ENCODE results near the gene SLC35F4. TPM values are rescaled to one million over a fixed set of nuclear protein-coding genes. Genes with fewer than 3 reads are reported as not detected.

SLC35F4 gene
- total and polyA plus RNA-seq, 10 of the 15 experiments (the other 5 are each of a cell fraction or from before 2014, with no cell fraction given) = 0.06 to 0.30 TPM; not detected in 8

DNA sequence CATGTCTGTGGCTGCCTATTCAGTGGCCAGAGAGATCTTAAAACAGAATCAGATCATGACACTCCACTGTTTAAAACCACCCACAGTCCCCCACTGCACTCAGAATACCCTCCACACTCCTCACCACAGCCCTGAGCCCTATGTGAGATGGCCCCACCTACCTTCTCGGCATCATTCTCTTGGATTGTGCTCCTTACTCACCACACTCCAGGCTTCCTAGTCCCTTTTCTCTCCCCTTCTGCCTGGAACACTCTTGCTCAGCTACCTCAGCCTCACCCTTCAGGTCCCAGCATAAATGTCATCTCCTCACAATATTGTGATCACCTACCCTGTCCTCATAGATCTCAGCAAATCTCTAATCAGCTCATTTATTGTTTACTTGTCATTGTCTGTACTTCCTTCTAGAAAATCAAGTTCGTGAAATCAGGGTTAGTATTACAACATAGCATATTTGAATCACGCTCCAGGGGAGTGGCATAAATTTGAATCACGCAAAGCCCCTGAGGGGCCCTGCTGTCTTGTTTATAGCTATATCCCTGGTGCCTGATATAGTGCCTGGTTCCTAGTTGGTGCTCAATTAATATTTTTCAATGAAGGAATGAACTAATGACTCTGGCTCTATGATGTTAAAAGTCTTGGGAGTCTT, 42.8 kb downstream of the SLC35F4 start:
- CTCF ChIA-PET = no interaction called here
- H3K36me3 ChIP-seq (ENCODE audit: control insufficient read depth in 2 of 2, insufficient read depth in 2 of 2, low read length in 1 of 2) = no peaks in the 10 kb centered on the region
- H2AFZ ChIP-seq (ENCODE audit: control insufficient read depth, low read depth, low read length) = no peak overlapping the region
- SMC1A ChIA-PET (ENCODE audit: uncharacterized antibody, unreplicated experiment) = no interaction called here
- no peak overlapping the region for H3K9ac ChIP-seq (ENCODE audit: control insufficient read depth, insufficient read depth, low read length)
- H3K27ac ChIP-seq (ENCODE audit: control insufficient read depth, insufficient read depth) = no peak overlapping the region
- no peaks in the 10 kb centered on the region for H3K9me3 ChIP-seq (replicated peaks; ENCODE audit: control insufficient read depth, insufficient read depth, low read length)
- no peak overlapping the region for H3K4me3 ChIP-seq
- ATAC-seq (no peak), FAIRE-seq (no peak), DNase-seq (ENCODE audit: low read depth, low spot score) (no peak)
- WGBS (ENCODE audit: insufficient coverage, insufficient replicate concordance, low lambda C conversion rate, missing lambda C conversion rate) = 23% methylated on average over 4 of the region's 4 CpGs
- H3K27me3 ChIP-seq (replicated peaks in 1 of 2; ENCODE audit: control insufficient read depth in 2 of 2, insufficient read depth in 2 of 2, low read length in 1 of 2) = no peaks in the 10 kb centered on the region
- H3K4me1 ChIP-seq (ENCODE audit: control insufficient read depth, insufficient read depth, low read length) = no peaks in the 10 kb centered on the region
- TF ChIP-seq EED (IDR thresholded peaks at IDR 0.05; ENCODE audit: low read depth) (no peak), EZH2 (IDR thresholded peaks at IDR 0.05; ENCODE audit: borderline replicate concordance, control insufficient read depth, low read depth, low read length) (no peak), FOXM1 (IDR thresholded peaks at IDR 0.05; ENCODE audit: low read depth, low read length) (no peak), YY1 (IDR thresholded peaks at IDR 0.05; ENCODE audit: low read depth, low read length) (no peak), ZNF384 (IDR thresholded peaks at IDR 0.05; ENCODE audit: borderline replicate concordance, low read depth, low read length) (no peak), CREM (IDR thresholded peaks at IDR 0.05; ENCODE audit: low read depth) (no peak), E2F4 (IDR thresholded peaks at IDR 0.05; ENCODE audit: low read depth, low read length) (no peak), MTA3 (IDR thresholded peaks at IDR 0.05; ENCODE audit: borderline replicate concordance, low read length) (no peak), IRF4 (IDR thresholded peaks at IDR 0.05; ENCODE audit: low read depth, low read length) (no peak), ZNF622 (IDR thresholded peaks at IDR 0.05) (no peak), TARDBP (IDR thresholded peaks at IDR 0.05; ENCODE audit: borderline replicate concordance) (no peak), TCF3 (IDR thresholded peaks at IDR 0.05; ENCODE audit: borderline replicate concordance, insufficient read depth, low read depth, low read length) (no peak)
- TF ChIP-seq, protein P1, sequence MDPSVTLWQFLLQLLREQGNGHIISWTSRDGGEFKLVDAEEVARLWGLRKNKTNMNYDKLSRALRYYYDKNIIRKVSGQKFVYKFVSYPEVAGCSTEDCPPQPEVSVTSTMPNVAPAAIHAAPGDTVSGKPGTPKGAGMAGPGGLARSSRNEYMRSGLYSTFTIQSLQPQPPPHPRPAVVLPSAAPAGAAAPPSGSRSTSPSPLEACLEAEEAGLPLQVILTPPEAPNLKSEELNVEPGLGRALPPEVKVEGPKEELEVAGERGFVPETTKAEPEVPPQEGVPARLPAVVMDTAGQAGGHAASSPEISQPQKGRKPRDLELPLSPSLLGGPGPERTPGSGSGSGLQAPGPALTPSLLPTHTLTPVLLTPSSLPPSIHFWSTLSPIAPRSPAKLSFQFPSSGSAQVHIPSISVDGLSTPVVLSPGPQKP (IDR thresholded peaks at IDR 0.05; ENCODE audit: low read depth, low read length) = no peak
- TF ChIP-seq, protein P2, sequence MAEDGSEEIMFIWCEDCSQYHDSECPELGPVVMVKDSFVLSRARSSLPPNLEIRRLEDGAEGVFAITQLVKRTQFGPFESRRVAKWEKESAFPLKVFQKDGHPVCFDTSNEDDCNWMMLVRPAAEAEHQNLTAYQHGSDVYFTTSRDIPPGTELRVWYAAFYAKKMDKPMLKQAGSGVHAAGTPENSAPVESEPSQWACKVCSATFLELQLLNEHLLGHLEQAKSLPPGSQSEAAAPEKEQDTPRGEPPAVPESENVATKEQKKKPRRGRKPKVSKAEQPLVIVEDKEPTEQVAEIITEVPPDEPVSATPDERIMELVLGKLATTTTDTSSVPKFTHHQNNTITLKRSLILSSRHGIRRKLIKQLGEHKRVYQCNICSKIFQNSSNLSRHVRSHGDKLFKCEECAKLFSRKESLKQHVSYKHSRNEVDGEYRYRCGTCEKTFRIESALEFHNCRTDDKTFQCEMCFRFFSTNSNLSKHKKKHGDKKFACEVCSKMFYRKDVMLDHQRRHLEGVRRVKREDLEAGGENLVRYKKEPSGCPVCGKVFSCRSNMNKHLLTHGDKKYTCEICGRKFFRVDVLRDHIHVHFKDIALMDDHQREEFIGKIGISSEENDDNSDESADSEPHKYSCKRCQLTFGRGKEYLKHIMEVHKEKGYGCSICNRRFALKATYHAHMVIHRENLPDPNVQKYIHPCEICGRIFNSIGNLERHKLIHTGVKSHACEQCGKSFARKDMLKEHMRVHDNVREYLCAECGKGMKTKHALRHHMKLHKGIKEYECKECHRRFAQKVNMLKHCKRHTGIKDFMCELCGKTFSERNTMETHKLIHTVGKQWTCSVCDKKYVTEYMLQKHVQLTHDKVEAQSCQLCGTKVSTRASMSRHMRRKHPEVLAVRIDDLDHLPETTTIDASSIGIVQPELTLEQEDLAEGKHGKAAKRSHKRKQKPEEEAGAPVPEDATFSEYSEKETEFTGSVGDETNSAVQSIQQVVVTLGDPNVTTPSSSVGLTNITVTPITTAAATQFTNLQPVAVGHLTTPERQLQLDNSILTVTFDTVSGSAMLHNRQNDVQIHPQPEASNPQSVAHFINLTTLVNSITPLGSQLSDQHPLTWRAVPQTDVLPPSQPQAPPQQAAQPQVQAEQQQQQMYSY (CRISPR knock-in tag; IDR thresholded peaks at IDR 0.05) = no peak
- in situ Hi-C loops (cut with MboI) (no loop called here), intact Hi-C loops (cut with micrococcal nuclease; ENCODE audit: unreplicated experiment) (no loop called here)
- no peaks in the 10 kb centered on the region for H4K20me1 ChIP-seq (ENCODE audit: control insufficient read depth, insufficient read depth)
- no peak overlapping the region for H3K4me2 ChIP-seq (ENCODE audit: control insufficient read depth, insufficient read depth)
- H3K79me2 ChIP-seq (ENCODE audit: control insufficient read depth, insufficient read depth, low read length) = no peaks in the 10 kb centered on the region
- RAD21 ChIA-PET (ENCODE audit: unreplicated experiment) = no interaction called here
- no TSS peak for BruUV-seq (replicated peaks)
- POLR2A ChIA-PET = no interaction called here
